GM19351 (cell line): Measurements from ENCODE around the gene SSBP4.

Experiments
- ATAC-seq: cut with Tn5 transposase; IDR thresholded peaks from one replicate; pipeline ENCODE4 v1.9.1; 2021; ENCODE audit warnings: mild to moderate bottlenecking, moderate library complexity; ENCODE audit not compliant: unreplicated experiment

Gene SSBP4

DNA sequence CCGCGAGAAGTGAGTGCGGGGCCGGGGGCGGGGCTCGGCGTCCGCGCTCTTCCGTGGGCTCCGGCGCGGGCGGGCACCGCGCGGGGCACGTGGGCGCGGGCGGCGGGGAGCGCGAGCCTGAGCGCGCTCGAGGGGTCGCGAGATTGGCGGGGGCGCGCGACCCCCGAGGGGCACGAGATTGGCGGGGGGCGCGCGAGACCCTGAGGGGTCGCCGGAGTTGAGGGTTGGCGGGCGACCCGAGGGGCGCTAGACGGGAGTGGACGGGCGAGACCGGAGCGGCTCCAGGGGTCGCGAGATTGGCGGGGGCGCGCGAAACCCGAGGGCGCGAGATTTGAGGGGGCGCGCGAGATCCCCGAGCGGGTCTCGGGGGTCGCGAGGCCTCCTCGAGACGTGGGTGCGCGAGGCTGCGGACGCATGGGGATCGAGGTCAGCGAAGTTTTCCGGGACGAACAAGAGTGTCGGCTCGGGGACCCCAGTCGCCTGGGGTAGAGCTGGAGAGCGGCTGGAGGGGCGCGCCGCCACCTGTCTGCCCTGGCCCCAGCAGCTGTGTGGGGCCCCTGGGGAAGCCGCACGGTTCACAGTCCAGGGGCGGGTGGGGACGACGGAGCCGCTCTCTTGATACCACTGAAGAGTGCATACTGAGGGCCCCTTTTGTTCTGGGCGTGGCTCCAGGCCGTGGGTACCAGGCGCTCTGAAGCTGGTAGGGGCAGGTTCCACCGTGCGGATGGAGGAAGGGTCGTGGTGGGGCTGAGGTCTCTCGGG is 682 bp downstream of the SSBP4 start:
- ATAC-seq, result no peak

DNA sequence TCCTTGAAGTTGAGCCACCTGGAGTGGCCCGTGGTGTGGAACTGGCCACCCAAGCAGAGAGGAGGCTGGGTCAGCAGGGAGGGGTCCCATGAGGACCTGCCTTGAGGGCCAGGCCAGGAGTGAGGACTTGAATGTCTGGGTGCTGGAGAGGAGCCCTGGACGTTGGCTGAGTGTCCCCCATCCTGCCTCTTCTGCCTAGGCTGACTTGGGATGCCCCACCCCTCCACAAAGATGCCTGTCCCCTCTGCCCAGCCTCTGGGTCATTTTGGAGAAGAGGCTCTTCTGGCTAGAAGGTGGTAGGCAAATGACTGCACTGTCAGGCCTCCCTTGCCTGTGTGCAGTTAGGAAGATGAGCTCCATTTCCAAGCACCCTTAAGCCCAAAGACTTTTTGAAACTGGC is 1.7 kb downstream of the SSBP4 start:
- no peak for ATAC-seq

DNA sequence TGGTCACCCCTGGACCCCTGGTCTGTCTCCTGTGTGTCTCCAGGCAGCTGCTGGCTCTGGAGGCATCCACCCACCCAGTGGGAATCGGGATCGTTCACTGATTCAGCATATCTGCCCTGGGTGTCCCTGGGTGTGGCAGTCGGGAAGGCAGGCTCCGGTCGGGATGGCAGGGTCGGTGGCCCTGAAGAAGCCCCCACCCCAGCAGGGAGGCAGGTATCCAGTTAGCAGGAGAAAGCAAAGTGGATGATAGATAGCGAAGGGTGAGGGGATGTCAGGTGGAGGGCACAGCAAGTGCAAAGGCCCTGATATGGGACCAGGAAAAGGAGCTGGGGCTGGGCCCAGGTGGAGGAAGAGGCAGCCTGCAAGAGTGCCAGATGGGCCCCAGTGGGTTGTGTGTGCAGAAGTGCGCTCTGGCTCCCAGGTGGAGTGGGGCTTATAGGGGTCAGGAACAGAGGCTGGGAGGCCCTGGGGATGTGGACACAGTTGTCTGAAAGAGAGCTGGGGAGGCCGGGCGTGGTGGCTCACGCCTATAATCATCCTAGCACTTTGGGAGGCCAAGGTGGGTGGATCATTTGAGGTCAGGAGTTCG is 2.3 kb downstream of the SSBP4 start:
- no peak for ATAC-seq

DNA sequence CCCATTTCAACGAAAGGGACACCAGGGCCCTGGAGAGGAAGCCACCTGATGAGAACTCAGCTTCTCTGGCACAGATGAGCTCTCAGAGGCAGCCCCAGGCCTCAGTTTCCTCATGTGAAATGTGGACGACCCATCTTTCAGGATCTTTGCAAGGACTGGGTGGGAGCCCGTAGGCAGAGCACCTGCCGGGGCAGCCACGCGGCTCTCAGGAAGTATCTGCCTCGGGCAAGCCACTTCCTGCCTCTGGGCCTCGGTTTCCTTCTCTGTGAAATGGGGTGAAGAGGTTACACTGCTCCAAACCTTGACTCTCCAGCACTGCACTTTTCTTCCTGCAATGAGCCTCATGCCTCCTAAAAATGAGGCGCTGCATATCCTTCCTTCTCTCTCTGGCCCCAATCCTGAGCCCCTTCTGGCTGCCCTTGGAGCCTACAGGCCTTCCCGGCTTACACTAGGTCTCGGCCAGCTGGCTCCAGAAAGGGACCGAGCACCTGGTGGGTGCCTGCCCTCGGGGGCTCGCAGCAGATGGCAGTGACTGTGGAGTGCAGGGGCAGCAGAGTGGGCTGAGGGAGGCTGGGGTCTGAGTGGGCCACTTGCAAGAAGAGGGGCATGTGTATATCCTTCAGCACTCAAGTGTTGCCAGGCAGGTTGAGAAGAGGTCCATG is 3.5 kb downstream of the SSBP4 start:
- ATAC-seq, result no peak

- no peak for ATAC-seq
These were observed 4.2 kb downstream of the SSBP4 start for GRCh38 chr19:18423258-18424020.

DNA sequence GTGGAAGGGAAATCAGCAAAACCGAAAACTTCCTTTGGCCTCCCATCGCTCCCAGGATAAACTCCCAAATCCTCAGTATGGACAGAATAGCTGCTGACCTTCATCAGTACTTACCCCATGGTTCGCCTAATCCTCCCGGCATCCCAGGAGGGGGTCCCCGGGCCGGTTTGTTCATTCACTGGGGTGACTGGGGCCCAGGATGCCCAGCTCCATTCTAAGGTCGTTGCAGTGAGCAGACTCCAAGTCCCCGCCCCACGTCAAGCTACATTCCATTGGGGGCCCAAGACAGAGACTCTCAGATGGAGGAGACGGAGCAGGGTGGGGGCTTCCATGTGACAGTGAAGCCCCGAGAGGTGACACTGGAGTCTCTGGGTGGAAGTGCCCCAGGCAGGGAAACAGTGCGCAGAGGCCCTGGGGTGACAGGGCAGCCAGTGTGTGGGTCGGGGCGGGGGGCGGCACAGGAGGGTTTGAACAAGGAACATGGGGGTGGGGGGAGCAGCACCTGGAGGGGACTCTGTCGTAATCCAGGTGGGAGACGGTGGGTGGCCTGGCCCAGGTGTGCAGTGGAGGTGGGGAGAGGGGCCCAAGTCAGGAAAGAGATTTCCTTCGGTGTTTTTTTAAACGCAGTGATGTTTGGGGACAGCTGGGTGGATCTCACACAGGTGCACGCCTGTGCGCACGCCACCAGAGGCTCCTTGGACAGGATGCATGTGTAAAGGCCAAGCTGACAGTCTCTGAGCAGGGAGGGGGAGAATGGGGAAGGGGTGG is 5.1 kb downstream of the SSBP4 start:
- no peak for ATAC-seq

DNA sequence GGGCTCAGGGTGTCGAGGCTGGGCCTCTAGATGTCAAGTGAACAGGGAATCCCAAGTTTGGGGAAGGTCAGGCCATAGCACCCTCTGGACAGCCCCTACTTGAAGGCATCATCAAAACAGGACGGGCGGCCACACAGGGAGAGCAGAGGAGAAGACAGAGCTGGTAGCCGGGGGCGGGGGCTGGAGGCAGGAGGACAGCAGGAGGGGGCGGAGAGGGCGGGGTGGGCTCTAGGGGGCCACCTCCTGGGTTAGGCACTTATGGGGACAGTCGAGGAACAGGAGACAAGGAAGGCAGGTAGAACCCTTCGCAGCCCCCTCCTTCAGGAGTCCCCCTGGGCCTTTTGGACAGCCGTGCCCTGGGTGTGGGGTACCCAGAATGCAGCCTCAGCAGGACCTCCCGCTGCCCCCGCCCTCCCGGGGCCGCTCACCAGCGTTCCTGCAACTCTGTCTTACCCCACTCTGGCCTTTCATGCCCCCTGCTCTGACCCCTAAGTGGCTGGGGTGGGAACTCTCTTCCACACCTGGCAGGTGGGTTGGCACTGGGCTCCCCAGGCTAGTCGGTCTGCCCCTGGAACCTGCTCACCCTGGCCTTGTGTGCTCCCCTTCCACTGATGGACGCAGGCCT is 5.8 kb downstream of the SSBP4 start:
- ATAC-seq, result no peak

GRCh38 chr19:18425515-18426415 is 6.6 kb downstream of the SSBP4 start:
- no peak for ATAC-seq

GRCh38 chr19:18426416-18426767 is 7.2 kb downstream of the SSBP4 start:
- no peak for ATAC-seq

- ATAC-seq, result no peak
These were observed 8.0 kb downstream of the SSBP4 start for GRCh38 chr19:18427080-18427742.

- no peak for ATAC-seq
These were observed 8.5 kb downstream of the SSBP4 start for GRCh38 chr19:18427743-18428113.

GRCh38 chr19:18428173-18428786 is 9.1 kb downstream of the SSBP4 start:
- no peak for ATAC-seq

GRCh38 chr19:18428787-18429674 is 9.8 kb downstream of the SSBP4 start:
- peak; percentile 67 for ATAC-seq

DNA sequence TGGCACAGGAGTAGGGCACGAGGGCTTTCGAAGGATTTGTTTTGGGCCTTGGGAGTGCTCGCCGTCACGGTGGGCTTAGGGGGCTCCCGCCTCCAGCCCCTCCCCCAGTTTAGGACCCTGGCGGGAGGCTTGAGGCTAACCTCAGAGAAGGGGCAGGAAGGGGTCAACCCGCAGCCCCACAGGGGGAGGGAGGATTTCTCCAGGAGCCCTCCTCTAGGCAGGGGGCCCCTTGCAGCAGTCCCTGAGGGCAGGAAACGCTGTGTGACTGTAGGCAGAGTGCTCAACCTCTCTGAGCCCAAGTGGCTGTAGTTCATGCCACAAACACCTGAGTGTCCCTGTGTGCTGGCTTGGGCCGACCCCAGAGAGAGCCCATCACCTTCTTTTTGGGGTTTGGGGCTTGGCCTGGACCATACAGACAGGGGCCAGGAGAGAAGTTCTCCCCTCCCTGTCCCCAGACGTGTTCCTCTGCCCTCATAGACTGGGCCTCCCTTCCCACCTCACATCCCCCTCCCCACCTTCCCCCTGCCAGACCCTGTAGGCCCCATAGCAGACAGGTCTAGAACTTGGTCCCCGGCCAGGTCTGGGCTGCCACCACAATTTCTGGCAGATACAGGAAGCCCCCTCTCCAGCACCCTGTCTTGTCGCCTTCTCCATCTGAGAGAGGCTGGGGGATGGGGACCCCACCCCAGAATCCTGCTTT is 10.7 kb downstream of the SSBP4 start:
- ATAC-seq, result no peak

- ATAC-seq, result no peak
These were observed 11.4 kb downstream of the SSBP4 start for GRCh38 chr19:18430417-18431144.
